ENCODE measurements around the gene WSCD1. TPM values are rescaled to one million over a fixed set of nuclear protein-coding genes. Genes with fewer than 3 reads are reported as not detected.

WSCD1 gene
- total and polyA plus RNA-seq, 2 donors (not counting 3 experiments of a cell fraction or from before 2014, with no cell fraction given), result 21.5 to 49.4 TPM

DNA sequence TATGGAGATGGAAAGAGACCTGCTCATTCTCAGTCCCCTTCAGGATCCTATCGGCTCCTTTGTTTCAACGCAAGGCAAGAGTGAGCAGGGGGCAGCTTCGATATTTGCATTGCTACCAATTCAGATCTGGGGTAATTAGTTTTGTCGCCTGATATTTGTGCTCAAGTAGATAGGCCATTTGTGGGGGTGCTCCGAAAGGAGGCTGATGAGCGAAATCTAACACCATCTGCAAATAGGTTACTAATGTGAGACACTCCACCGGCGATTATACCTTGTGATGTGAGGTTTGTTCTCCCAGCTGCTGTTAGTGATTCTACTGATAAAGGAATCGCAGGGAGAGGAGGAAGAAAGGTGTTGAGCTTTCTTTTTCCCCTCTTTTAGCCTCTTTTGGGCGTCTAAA lies 31.5 kb downstream of the WSCD1 start:
- no peak overlapping the region for H3K9ac ChIP-seq (replicated peaks; ENCODE audit: extremely low read depth, insufficient read depth, low read length)
- dilution Hi-C loops (cut with MboI; ENCODE audit: extremely low pct_ligation_motif_present, low sequenced_read_pairs), result no loop called here
- H3K27ac ChIP-seq (ENCODE audit: insufficient read depth, low read depth, low read length), result no peak overlapping the region
- H4K20me1 ChIP-seq (replicated peaks; ENCODE audit: control insufficient read depth, extremely low read depth, insufficient read depth, low read length), result no peaks in the 10 kb centered on the region
- no peak overlapping the region for H3K4me2 ChIP-seq (ENCODE audit: insufficient read depth, low read length)
- no peaks in the 10 kb centered on the region for H3K9me1 ChIP-seq (replicated peaks; ENCODE audit: control insufficient read depth, extremely low read depth, insufficient read depth, low read length)
- no peak for FAIRE-seq
- ChIA-PET CTCF (interaction anchor here (1.0 to 1.3 kb wide), 3 partner anchors 33 to 311 kb away, joined by 3 to 5 read pairs (median 4); no protein-coding TSS in a partner anchor), POLR2A (no interaction called here)
- intact Hi-C loops (cut with micrococcal nuclease), result loop anchor here (1.0 to 5.0 kb wide), 2 partner anchors 90 to 269 kb away; no protein-coding TSS in a partner anchor
- H3K27me3 ChIP-seq (ENCODE audit: control insufficient read depth in 2 of 2, insufficient read depth in 2 of 2, low read length in 2 of 2), result no peaks in the 10 kb centered on the region
- H2AFZ ChIP-seq (ENCODE audit: low read depth, low read length), result no peak overlapping the region
- BruUV-seq (replicated peaks), result no TSS peak
- peaks cover 3 to 8% of the 10 kb centered on the region in 2 experiments for H3K36me3 ChIP-seq (ENCODE audit: control insufficient read depth in 2 of 2, extremely low read depth in 1 of 2, insufficient read depth in 2 of 2, low read length in 2 of 2)
- no peaks in the 10 kb centered on the region for H3K9me3 ChIP-seq (replicated peaks; ENCODE audit: control insufficient read depth, insufficient read depth, low read length)
- peaks cover 41% of the 10 kb centered on the region for H3K4me1 ChIP-seq (ENCODE audit: control insufficient read depth, extremely low read depth, insufficient read depth, low read length)
- no peaks in the 10 kb centered on the region for H3K79me2 ChIP-seq (ENCODE audit: control insufficient read depth, insufficient read depth, low read length)
- no peak overlapping the region for H3K4me3 ChIP-seq (replicated peaks in 1 of 3; ENCODE audit: insufficient read depth in 1 of 3, low read depth in 1 of 3, low read length in 3 of 3)
- no peak for TF ChIP-seq POLR2A (IDR thresholded peaks at IDR 0.05; ENCODE audit: low read depth, low read length)
- TF ChIP-seq GATA2 (IDR thresholded peaks at IDR 0.05; ENCODE audit: insufficient read depth, insufficient read length, low read depth, low read length), result no peak
- TF ChIP-seq JUN (IDR thresholded peaks at IDR 0.05; ENCODE audit: borderline replicate concordance, insufficient read depth, insufficient read length, low read depth), result no peak
- TF ChIP-seq EZH2 (IDR thresholded peaks at IDR 0.05; ENCODE audit: borderline replicate concordance, low read depth, low read length, severe bottlenecking), result no peak
- TF ChIP-seq FOS (IDR thresholded peaks at IDR 0.05; ENCODE audit: borderline replicate concordance, insufficient read depth, low read length), result no peak
- TF ChIP-seq, protein P1, sequence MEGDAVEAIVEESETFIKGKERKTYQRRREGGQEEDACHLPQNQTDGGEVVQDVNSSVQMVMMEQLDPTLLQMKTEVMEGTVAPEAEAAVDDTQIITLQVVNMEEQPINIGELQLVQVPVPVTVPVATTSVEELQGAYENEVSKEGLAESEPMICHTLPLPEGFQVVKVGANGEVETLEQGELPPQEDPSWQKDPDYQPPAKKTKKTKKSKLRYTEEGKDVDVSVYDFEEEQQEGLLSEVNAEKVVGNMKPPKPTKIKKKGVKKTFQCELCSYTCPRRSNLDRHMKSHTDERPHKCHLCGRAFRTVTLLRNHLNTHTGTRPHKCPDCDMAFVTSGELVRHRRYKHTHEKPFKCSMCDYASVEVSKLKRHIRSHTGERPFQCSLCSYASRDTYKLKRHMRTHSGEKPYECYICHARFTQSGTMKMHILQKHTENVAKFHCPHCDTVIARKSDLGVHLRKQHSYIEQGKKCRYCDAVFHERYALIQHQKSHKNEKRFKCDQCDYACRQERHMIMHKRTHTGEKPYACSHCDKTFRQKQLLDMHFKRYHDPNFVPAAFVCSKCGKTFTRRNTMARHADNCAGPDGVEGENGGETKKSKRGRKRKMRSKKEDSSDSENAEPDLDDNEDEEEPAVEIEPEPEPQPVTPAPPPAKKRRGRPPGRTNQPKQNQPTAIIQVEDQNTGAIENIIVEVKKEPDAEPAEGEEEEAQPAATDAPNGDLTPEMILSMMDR (IDR thresholded peaks at IDR 0.05; ENCODE audit: extremely low read depth in 1 of 2, insufficient read depth in 1 of 2, low read depth in 1 of 2, low read length in 2 of 2), result no peak
- no peak for TF ChIP-seq MYC (IDR thresholded peaks at IDR 0.05; ENCODE audit: low read depth, low read length)
- TF ChIP-seq POLR2AphosphoS5 (IDR thresholded peaks at IDR 0.05; ENCODE audit: insufficient read depth, low read depth, low read length), result no peak
- TF ChIP-seq, protein P2, sequence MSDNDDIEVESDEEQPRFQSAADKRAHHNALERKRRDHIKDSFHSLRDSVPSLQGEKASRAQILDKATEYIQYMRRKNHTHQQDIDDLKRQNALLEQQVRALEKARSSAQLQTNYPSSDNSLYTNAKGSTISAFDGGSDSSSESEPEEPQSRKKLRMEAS (IDR thresholded peaks at IDR 0.05; ENCODE audit: insufficient read depth, insufficient read length), result no peak
- DNase-seq (ENCODE audit: low read depth, low spot score), result no peak

Measured in endothelial cell of umbilical vein (primary cell).